MM.1S (cell line): ENCODE measurements around the gene TCN2.

Experiments
- EZH2 ChIP-seq: fragments of 300-600 bp; sonication (generic); optimal IDR thresholded peaks from 2 replicates; pipeline ENCODE3; 2017; ENCODE audit warnings: low read depth, mild to moderate bottlenecking, antibody characterized with exemption, low read length, mixed read lengths
- TF ChIP-seq, protein P1 (sequence below): fragments of 300-600 bp; sonication (generic); IDR thresholded peaks from 2 replicates; pipeline ENCODE4 v1.5.1; 2016; ENCODE audit warnings: antibody characterized with exemption, low read length, mixed read lengths

DNA sequence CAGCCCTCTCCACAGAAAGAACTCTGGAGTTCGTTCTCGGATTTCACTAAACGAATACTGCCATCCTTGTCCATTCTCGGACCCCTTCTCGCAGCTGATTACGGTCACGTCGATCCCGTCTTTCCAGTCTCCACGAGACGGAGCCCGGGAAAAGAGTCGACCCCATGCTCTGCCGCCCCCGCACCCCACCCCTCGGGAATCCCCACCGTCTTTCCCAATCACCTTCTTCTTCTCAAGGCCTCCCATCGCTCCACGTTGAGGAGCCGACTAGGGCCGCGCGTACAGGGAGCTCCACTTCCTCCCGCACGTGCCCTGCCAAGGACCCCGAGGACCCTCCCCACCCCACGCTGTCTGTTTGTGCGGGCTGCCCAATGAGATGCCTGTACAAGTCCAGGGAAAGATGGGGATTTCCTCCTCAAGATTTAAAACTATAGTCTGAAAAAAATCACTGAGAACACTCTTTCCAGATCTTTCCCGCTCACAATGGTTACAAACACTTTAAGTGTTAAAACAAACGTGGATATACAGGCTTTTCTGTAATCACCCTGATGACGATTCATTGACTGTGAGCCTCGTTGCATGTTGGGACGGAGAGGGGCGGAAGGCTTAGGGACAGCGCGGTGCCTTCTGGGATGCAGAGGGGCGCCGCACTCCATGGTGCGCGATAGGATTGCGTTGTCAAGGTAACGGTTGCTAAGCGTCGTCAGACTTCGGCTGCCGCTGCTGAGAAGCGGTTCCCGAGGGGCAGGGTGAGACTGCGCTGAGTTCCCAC lies 15.2 kb upstream of the TCN2 start, which contains the start of gene PES1:
- TF ChIP-seq, protein P1, sequence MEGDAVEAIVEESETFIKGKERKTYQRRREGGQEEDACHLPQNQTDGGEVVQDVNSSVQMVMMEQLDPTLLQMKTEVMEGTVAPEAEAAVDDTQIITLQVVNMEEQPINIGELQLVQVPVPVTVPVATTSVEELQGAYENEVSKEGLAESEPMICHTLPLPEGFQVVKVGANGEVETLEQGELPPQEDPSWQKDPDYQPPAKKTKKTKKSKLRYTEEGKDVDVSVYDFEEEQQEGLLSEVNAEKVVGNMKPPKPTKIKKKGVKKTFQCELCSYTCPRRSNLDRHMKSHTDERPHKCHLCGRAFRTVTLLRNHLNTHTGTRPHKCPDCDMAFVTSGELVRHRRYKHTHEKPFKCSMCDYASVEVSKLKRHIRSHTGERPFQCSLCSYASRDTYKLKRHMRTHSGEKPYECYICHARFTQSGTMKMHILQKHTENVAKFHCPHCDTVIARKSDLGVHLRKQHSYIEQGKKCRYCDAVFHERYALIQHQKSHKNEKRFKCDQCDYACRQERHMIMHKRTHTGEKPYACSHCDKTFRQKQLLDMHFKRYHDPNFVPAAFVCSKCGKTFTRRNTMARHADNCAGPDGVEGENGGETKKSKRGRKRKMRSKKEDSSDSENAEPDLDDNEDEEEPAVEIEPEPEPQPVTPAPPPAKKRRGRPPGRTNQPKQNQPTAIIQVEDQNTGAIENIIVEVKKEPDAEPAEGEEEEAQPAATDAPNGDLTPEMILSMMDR, result no peak
- no peak for TF ChIP-seq EZH2
